H1 (cell line): ENCODE results near the gene CTNS. TPM values are rescaled to one million over a fixed set of nuclear protein-coding genes. Genes with fewer than 3 reads are reported as not detected.

ENCODE experiments used
- BCL11A ChIP-seq, 2 experiments: IDR thresholded peaks; one replicate each; pipeline ENCODE4 v1.6.1; 2011; ENCODE audit warnings: low read depth in 2 of 2, low read length in 2 of 2, mild to moderate bottlenecking in 2 of 2
- CTCF ChIP-seq, 3 experiments: IDR thresholded peaks; 1 replicate in 2 of 3; 2 replicates in 1 of 3; pipeline versions ENCODE4 v1.5.1 to v1.6.1; 2011; ENCODE audit warnings: low read length in 3 of 3, mild to moderate bottlenecking in 3 of 3, inconsistent platforms in 2 of 3, low read depth in 1 of 3, moderate library complexity in 1 of 3; ENCODE audit not compliant: insufficient read depth in 1 of 3; ENCODE audit errors: control extremely low read depth in 1 of 3
- E2F6 ChIP-seq: IDR thresholded peaks from 2 replicates; pipeline ENCODE4 v1.6.1; 2012; ENCODE audit warnings: inconsistent platforms
- GABPA ChIP-seq: IDR thresholded peaks from 2 replicates; pipeline ENCODE4 v1.6.1; 2011; ENCODE audit warnings: mild to moderate bottlenecking, low read length, moderate library complexity, borderline replicate concordance; ENCODE audit not compliant: insufficient read depth
- GTF2F1 ChIP-seq: IDR thresholded peaks from 2 replicates; pipeline ENCODE4 v1.6.1; 2012; ENCODE audit warnings: low read depth, low read length, improper control_type of control experiment, borderline replicate concordance
- NRF1 ChIP-seq: IDR thresholded peaks from 2 replicates; pipeline ENCODE4 v1.6.1; 2011; ENCODE audit warnings: mild to moderate bottlenecking, low read depth, low read length, improper control_type of control experiment
- RBBP5 ChIP-seq: IDR thresholded peaks from 2 replicates; pipeline ENCODE4 v1.7.1; 2012; ENCODE audit warnings: low read depth, mild to moderate bottlenecking, inconsistent platforms, low read length, moderate library complexity, borderline replicate concordance
- polyA plus RNA-seq, 7 experiments: library from polyadenylated mRNA; depleted of rRNA in 3 of 7; stranded (reverse) in 5 of 7; unstranded in 2 of 7; fragments of >200 nt in 5 of 7; fragments of 200-250 nt in 2 of 7; gene quantifications; 1 replicate in 5 of 7; 2 replicates in 1 of 7; 4 replicates in 1 of 7; pipeline versions ENCODE4 v1.2.1 to v1.2.3, GENCODE V29; 2011 to 2013; ENCODE audit warnings: missing spikeins in 2 of 7, mixed read lengths in 2 of 7
- total RNA-seq: library from RNA; stranded (reverse); fragmentation: NEBNext Ultra II Directional; extraction: Animal tissue kit (Norgen Biotek cat#: 25700); gene quantifications from 2 replicates; pipeline ENCODE4 v1.2.1, GENCODE V29; 2021
- TF ChIP-seq, protein P1 (sequence below): fragments of 300-600 bp; sonication (generic); IDR thresholded peaks from 2 replicates; pipeline ENCODE4 v1.7.1; 2012; ENCODE audit warnings: low read length, moderate library complexity, mild to moderate bottlenecking, inconsistent platforms; ENCODE audit not compliant: insufficient replicate concordance

The CTNS gene
- total and polyA plus RNA-seq, 2 of the 8 experiments (the other 6 are each of a cell fraction or from before 2014, with no cell fraction given): 11.6 to 12.9 TPM

- TF ChIP-seq CTCF (IDR thresholded peaks at IDR 0.05; ENCODE audit: control extremely low read depth in 1 of 3, insufficient read depth in 1 of 3, low read depth in 1 of 3, low read length in 3 of 3): no peak
- TF ChIP-seq NRF1: no peak
- TF ChIP-seq BCL11A (IDR thresholded peaks at IDR 0.05; ENCODE audit: low read depth in 2 of 2, low read length in 2 of 2): no peak
- TF ChIP-seq GABPA: no peak
- no peak for TF ChIP-seq E2F6
- TF ChIP-seq GTF2F1: no peak
- TF ChIP-seq RBBP5: no peak
- TF ChIP-seq, protein P1, sequence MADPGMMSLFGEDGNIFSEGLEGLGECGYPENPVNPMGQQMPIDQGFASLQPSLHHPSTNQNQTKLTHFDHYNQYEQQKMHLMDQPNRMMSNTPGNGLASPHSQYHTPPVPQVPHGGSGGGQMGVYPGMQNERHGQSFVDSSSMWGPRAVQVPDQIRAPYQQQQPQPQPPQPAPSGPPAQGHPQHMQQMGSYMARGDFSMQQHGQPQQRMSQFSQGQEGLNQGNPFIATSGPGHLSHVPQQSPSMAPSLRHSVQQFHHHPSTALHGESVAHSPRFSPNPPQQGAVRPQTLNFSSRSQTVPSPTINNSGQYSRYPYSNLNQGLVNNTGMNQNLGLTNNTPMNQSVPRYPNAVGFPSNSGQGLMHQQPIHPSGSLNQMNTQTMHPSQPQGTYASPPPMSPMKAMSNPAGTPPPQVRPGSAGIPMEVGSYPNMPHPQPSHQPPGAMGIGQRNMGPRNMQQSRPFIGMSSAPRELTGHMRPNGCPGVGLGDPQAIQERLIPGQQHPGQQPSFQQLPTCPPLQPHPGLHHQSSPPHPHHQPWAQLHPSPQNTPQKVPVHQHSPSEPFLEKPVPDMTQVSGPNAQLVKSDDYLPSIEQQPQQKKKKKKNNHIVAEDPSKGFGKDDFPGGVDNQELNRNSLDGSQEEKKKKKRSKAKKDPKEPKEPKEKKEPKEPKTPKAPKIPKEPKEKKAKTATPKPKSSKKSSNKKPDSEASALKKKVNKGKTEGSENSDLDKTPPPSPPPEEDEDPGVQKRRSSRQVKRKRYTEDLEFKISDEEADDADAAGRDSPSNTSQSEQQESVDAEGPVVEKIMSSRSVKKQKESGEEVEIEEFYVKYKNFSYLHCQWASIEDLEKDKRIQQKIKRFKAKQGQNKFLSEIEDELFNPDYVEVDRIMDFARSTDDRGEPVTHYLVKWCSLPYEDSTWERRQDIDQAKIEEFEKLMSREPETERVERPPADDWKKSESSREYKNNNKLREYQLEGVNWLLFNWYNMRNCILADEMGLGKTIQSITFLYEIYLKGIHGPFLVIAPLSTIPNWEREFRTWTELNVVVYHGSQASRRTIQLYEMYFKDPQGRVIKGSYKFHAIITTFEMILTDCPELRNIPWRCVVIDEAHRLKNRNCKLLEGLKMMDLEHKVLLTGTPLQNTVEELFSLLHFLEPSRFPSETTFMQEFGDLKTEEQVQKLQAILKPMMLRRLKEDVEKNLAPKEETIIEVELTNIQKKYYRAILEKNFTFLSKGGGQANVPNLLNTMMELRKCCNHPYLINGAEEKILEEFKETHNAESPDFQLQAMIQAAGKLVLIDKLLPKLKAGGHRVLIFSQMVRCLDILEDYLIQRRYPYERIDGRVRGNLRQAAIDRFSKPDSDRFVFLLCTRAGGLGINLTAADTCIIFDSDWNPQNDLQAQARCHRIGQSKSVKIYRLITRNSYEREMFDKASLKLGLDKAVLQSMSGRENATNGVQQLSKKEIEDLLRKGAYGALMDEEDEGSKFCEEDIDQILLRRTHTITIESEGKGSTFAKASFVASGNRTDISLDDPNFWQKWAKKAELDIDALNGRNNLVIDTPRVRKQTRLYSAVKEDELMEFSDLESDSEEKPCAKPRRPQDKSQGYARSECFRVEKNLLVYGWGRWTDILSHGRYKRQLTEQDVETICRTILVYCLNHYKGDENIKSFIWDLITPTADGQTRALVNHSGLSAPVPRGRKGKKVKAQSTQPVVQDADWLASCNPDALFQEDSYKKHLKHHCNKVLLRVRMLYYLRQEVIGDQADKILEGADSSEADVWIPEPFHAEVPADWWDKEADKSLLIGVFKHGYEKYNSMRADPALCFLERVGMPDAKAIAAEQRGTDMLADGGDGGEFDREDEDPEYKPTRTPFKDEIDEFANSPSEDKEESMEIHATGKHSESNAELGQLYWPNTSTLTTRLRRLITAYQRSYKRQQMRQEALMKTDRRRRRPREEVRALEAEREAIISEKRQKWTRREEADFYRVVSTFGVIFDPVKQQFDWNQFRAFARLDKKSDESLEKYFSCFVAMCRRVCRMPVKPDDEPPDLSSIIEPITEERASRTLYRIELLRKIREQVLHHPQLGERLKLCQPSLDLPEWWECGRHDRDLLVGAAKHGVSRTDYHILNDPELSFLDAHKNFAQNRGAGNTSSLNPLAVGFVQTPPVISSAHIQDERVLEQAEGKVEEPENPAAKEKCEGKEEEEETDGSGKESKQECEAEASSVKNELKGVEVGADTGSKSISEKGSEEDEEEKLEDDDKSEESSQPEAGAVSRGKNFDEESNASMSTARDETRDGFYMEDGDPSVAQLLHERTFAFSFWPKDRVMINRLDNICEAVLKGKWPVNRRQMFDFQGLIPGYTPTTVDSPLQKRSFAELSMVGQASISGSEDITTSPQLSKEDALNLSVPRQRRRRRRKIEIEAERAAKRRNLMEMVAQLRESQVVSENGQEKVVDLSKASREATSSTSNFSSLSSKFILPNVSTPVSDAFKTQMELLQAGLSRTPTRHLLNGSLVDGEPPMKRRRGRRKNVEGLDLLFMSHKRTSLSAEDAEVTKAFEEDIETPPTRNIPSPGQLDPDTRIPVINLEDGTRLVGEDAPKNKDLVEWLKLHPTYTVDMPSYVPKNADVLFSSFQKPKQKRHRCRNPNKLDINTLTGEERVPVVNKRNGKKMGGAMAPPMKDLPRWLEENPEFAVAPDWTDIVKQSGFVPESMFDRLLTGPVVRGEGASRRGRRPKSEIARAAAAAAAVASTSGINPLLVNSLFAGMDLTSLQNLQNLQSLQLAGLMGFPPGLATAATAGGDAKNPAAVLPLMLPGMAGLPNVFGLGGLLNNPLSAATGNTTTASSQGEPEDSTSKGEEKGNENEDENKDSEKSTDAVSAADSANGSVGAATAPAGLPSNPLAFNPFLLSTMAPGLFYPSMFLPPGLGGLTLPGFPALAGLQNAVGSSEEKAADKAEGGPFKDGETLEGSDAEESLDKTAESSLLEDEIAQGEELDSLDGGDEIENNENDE: no peak
These were observed 19.8 kb downstream of the CTNS start (continued) for GRCh38 chr17:3656353-3656752.
